HepG2 (cell line): ENCODE measurements around the gene IGFLR1. TPM values are rescaled to one million over a fixed set of nuclear protein-coding genes. Genes with fewer than 3 reads are reported as not detected.

Experiments
- FOSL1 ChIP-seq: sonication (generic); formaldehyde crosslinking; IDR thresholded peaks from 2 replicates; pipeline ENCODE4 v1.9.0; 2021; ENCODE audit warnings: missing genetic modification reagents, borderline replicate concordance
- ZNF652 ChIP-seq: IDR thresholded peaks from 2 replicates; pipeline ENCODE4 v1.6.1; 2016; ENCODE audit warnings: low read depth, borderline replicate concordance
- polyA plus RNA-seq, 8 experiments: library from polyadenylated mRNA; depleted of rRNA in 3 of 8; stranded (reverse) in 7 of 8; unstranded in 1 of 8; fragments of >200 nt; fragmentation: Illumina TruSeq in 4 of 8; extraction: Trizol in 4 of 8; gene quantifications; 2 replicates each; pipeline versions ENCODE4 v1.2.1 to v1.2.3, GENCODE V29; 2011 to 2016; ENCODE audit warnings: low read depth in 4 of 8, missing spikeins in 1 of 8, mixed read lengths in 1 of 8; ENCODE audit not compliant: insufficient read depth in 1 of 8
- total RNA-seq, 5 experiments: library from RNA; depleted of rRNA; stranded (reverse); fragments of >200 nt; fragmentation: Illumina TruSeq; extraction: Trizol; gene quantifications; 2 replicates each; pipeline ENCODE4 v1.2.3, GENCODE V29; 2016; ENCODE audit warnings: low read depth in 1 of 5
- TF ChIP-seq, protein P1 (sequence below): sonication (generic); formaldehyde crosslinking; IDR thresholded peaks from 2 replicates; pipeline ENCODE4 v1.5.1; 2020; ENCODE audit warnings: mild to moderate bottlenecking, missing genetic modification reagents, borderline replicate concordance
- TF ChIP-seq, protein P2 (sequence below): sonication (generic); formaldehyde crosslinking; IDR thresholded peaks from 2 replicates; pipeline ENCODE4 v1.9.0; 2021; ENCODE audit warnings: missing genetic modification reagents, borderline replicate concordance
- TF ChIP-seq, protein P3 (sequence below): sonication (generic); formaldehyde crosslinking; IDR thresholded peaks from 2 replicates; pipeline ENCODE4 v1.5.0; 2020; ENCODE audit warnings: mild to moderate bottlenecking, missing genetic modification reagents

IGFLR1 gene
- total and polyA plus RNA-seq, 2 of the 13 experiments (the other 11 are each of a cell fraction or from before 2014, with no cell fraction given) = 5.4 to 8.9 TPM

GRCh38 chr19:35750167-35750566, 7.9 kb upstream of the IGFLR1 start (continued):
- TF ChIP-seq, protein P1, sequence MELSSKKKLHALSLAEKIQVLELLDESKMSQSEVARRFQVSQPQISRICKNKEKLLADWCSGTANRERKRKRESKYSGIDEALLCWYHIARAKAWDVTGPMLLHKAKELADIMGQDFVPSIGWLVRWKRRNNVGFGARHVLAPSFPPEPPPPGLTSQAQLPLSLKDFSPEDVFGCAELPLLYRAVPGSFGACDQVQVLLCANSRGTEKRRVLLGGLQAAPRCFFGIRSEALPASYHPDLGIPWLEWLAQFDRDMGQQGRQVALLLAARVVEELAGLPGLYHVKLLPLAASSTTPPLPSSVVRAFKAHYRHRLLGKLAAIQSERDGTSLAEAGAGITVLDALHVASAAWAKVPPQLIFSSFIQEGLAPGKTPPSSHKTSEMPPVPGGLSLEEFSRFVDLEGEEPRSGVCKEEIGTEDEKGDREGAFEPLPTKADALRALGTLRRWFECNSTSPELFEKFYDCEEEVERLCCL (CRISPR knock-in tag) = no peak
- TF ChIP-seq FOSL1 (CRISPR knock-in tag) (no peak), ZNF652 (CRISPR knock-in tag) (no peak)
- TF ChIP-seq, protein P2, sequence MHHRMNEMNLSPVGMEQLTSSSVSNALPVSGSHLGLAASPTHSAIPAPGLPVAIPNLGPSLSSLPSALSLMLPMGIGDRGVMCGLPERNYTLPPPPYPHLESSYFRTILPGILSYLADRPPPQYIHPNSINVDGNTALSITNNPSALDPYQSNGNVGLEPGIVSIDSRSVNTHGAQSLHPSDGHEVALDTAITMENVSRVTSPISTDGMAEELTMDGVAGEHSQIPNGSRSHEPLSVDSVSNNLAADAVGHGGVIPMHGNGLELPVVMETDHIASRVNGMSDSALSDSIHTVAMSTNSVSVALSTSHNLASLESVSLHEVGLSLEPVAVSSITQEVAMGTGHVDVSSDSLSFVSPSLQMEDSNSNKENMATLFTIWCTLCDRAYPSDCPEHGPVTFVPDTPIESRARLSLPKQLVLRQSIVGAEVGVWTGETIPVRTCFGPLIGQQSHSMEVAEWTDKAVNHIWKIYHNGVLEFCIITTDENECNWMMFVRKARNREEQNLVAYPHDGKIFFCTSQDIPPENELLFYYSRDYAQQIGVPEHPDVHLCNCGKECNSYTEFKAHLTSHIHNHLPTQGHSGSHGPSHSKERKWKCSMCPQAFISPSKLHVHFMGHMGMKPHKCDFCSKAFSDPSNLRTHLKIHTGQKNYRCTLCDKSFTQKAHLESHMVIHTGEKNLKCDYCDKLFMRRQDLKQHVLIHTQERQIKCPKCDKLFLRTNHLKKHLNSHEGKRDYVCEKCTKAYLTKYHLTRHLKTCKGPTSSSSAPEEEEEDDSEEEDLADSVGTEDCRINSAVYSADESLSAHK (CRISPR knock-in tag) = no peak
- TF ChIP-seq, protein P3, sequence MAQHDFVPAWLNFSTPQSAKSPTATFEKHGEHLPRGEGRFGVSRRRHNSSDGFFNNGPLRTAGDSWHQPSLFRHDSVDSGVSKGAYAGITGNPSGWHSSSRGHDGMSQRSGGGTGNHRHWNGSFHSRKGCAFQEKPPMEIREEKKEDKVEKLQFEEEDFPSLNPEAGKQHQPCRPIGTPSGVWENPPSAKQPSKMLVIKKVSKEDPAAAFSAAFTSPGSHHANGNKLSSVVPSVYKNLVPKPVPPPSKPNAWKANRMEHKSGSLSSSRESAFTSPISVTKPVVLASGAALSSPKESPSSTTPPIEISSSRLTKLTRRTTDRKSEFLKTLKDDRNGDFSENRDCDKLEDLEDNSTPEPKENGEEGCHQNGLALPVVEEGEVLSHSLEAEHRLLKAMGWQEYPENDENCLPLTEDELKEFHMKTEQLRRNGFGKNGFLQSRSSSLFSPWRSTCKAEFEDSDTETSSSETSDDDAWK (CRISPR knock-in tag) = no peak
